Amniotic stem cell (primary cell): ENCODE measurements around the gene LCOR.

Experiments
- DNase-seq: peaks from one replicate; lab custom pipeline; 2025; lab: John Stamatoyannopoulos, UW

LCOR gene

GRCh38 chr10:97034958-97035769, 203.1 kb downstream of the LCOR start:
- DNase-seq = no peak

GRCh38 chr10:97037365-97038361, 205.6 kb downstream of the LCOR start:
- DNase-seq = peak; percentile 20

DNA sequence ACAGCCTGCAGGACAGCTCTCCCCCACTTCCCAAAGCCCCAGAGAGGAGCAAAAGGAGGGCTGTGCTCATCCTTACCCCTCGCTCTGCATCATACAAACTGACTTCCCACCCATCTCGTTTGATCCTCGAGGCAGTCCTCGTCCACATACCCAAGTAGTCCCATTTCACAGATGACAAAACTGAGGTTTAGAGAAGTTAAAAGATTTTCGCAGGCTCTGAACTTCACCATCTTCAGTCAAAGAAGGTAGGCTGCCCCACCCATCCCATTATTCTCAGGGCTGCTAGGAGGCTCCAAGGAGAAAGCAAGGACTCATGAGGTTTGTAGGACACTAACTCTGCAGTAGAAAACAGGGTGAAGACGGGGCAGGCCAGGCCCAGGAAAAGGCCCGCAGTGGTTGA, 206.6 kb downstream of the LCOR start:
- DNase-seq = no peak

DNA sequence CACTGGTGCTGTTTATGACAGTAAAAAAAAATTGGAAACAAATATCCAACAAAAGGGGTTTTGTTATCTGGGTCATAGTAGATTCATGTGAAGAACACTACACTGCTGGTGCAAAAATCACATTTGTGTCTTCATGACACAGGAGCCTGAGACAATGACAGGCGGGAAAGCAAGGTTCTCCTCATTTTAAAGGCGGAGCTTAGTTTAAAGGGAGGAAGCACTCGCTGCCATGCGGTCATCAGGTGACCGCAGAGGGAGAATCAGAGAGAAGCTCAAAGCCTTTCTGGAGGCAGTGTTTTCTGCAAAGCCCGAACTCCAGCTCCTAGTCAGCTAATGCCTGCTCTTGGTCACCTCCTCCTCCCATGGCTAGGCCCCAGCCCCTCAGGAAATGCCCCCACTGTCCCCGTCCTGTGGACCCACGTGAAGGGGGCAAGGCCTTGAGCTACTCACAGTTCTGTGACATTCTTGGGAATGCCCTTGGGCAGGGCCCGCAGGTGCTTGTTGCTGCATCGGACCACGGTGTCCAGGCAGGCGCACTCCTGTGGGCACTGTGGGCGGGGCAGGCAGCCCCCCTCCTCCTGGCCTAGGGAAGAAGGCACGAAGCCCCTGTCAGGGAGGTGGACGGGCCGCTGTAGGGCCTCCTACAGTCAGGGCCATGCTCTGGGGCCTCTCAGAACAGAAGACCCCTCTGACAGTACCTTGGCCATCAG, 207.6 kb downstream of the LCOR start:
- DNase-seq = no peak

GRCh38 chr10:97040248-97040584, 208.1 kb downstream of the LCOR start:
- DNase-seq = no peak

GRCh38 chr10:97040706-97041105, 208.6 kb downstream of the LCOR start:
- DNase-seq = no peak

DNA sequence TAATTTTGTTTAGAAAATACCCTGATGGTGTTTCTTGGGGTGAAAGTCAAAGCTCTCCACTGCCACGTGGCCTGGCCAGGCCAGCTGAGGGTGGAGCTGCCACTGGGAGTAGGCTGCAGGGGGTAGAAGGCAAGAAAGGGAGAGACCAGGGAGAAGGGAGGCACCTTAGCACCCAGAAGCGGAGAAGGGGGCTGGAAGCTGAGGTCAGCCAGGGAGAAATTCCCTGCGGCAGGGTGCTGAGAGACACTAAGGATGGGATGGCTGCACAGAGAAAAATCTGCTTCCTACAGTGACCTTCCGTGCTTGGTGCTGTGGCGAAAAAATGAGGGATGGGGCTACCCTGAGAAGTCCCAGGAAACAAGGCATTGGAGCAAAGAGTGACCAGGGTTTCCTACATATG, 210.0 kb downstream of the LCOR start:
- DNase-seq = no peak

DNA sequence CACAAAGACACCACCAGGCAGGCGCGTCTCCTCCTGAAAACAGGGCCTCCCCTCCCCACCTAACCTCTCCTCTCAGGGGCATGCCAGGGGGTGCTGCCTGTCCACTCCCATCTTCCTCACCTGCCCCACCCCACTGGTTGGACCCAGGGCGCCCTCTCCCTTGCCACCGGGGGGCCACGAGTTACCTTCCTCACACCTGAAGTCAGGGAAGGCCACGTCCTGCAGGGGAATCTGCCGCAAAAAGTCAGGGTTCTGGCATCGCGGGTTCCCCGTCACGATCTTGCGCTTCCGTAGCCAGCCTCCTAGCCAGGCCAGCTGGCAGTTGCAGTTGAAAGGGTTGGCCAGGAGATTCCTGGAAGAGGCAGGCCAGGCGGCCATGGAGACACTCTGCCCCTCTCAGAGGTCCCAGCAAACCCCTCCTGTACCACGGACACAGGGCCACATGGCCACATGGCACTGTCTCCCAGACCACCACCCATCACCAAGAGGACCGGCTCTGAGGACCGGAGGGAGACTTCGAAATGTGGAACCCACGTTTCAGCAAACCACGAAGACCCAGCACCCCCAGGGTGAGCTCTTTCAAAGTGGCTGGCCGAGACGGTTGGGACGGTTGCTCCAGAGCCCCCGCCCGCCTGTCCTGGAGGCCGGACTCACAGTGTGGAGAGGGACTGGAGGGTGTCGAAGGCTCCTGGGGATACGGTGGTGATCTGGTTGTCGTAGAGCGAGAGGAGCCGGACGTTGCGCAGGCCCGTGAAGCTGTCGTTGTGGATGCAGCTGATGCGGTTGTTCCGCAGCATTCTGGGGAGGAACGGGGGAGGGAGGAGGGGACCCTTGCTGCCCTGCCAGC, 210.8 kb downstream of the LCOR start:
- DNase-seq = no peak

DNA sequence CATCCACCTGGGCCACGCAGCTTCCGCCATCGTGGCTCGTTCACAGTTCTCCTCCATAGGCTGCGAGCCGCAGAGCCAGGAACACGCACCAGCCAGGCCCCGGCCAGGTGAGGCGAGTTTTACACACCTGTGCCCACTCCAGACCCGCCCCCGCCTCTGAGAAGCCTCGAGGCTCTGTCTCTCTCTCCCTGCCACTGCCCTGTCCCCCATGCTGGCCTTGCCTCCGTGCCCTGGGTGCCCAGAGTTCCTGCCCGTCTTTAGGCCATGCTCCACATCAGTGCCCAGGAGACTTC, 211.4 kb downstream of the LCOR start:
- no peak for DNase-seq
